ENCODE results near the gene KRTAP22-1. TPM values are rescaled to one million over a fixed set of nuclear protein-coding genes. Genes with fewer than 3 reads are reported as not detected.

The KRTAP22-1 gene
- not detected in 2 replicates for total RNA-seq (2014; rRNA removed; shearing (Covaris generic); ENCODE audit: low replicate concordance)

- DNase-seq (ENCODE audit: low read depth) = no peak
- in situ Hi-C loops (cut with HindIII; ENCODE audit: low pct_unique_long_range_greater_than_20kb, low sequenced_read_pairs) = no loop called here
Observed at GRCh38 chr21:30600787-30601186, at the start of gene KRTAP22-1. Gene KRTAP22-1 (plus strand): TSS chr21:30601087.

DNA sequence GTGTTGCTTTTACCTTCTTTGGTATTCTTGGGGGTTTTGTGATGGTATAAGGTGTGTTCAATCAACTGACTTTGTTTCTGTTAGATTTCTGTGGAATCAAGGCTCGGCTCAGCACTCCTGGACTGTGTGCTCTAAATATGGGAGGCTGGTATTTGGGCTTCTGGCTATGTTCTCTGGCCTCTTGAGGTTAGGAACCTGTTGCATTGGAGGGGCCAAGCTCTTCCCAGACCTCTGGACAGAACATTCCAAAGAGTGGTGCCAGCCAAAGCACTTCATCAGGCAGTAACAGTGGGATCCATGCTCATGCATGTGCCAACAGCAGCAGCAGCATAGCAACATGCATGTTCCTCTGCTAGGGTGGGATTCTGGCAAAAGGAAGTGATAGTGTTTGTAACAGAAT lies 48.1 kb upstream of the KRTAP22-1 start:
- no peak for DNase-seq (ENCODE audit: low read depth)
- in situ Hi-C loops (cut with HindIII; ENCODE audit: low pct_unique_long_range_greater_than_20kb, low sequenced_read_pairs) = no loop called here

DNA sequence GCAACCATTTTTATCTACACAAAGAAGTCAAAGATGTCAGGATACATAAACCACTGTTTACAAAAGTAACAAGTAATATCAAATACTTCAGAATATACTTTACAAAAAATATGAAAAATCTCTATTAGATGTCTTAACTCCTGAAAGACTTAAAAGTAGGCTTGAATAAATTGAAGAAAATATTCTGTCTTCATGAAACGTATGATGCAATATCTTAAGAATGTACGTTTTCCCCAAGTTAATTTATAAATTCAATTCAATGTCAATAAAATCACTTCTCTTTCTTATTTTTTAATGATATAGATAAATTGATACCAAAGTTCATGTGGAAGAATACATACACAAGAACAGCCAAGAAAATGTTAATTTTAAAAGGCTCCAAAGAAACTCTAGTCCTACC lies 45.8 kb upstream of the KRTAP22-1 start:
- in situ Hi-C loops (cut with HindIII; ENCODE audit: low pct_unique_long_range_greater_than_20kb, low sequenced_read_pairs) = no loop called here
- DNase-seq (ENCODE audit: low read depth) = no peak

- no peak for DNase-seq (ENCODE audit: low read depth)
- in situ Hi-C loops (cut with HindIII; ENCODE audit: low pct_unique_long_range_greater_than_20kb, low sequenced_read_pairs) = no loop called here
Observed at GRCh38 chr21:30561264-30561895, 39.5 kb upstream of the KRTAP22-1 start, which contains the start of gene KRTAP19-7. Gene KRTAP19-7 (minus strand): TSS chr21:30561314. CDS start chr21:30561289, 25 bp downstream.

DNA sequence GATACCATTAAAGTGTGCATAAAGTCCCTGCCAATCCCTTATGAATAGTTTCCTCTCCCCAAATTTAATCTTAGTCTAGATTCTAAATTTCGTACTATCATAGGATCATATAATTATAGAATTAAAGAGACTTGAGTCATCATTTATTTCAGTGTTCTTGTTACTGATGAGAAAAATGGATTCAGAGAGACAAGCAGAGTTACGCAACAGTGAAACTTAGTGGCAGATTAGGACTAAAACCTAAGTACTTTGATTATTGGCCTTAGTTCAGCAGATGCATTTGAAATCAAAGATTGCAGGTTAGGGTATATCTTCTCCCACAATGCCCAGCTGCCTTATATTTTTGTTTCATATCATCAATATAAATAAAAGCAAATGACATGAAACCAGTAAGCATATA lies 38.9 kb upstream of the KRTAP22-1 start:
- no peak for DNase-seq (ENCODE audit: low read depth)
- in situ Hi-C loops (cut with HindIII; ENCODE audit: low pct_unique_long_range_greater_than_20kb, low sequenced_read_pairs) = no loop called here

DNA sequence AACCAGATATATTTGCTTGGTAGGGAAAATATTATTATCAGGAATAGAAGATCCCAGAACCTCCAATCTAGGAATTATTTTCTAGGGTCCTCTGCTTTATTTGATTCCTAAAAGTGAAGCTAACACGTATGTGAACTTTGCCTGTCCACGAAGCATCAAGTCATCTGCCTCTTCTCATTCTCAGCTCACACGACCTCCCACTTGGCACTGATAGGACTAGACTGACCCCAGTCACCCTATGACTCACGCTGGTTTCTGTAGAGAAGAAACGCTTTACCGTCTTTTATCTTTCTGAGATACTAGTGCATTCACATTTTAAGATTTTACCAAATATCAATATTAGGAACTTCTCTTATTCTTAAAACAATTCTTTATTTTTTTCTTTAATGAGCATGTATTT lies 37.8 kb upstream of the KRTAP22-1 start:
- DNase-seq (ENCODE audit: low read depth) = no peak
- in situ Hi-C loops (cut with HindIII; ENCODE audit: low pct_unique_long_range_greater_than_20kb, low sequenced_read_pairs) = no loop called here

DNA sequence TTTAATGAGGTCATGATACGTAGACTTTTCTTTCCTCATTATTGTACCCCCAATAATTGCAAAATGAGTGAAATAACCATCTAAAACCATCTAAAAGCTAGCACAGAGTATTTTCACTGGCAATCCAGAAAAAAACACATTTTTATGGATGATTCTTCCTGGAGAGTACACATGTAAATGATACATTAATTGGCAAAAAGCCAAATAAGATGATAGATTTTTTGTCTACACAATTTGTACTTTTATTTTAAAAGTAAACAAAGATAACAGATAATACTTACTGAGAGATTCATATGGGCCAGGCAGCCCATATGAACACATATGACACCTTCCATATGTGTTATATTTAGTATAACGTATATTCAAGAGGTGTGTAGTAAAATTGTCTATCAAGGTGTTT lies 37.3 kb upstream of the KRTAP22-1 start:
- DNase-seq (ENCODE audit: low read depth) = no peak
- in situ Hi-C loops (cut with HindIII; ENCODE audit: low pct_unique_long_range_greater_than_20kb, low sequenced_read_pairs) = no loop called here

DNA sequence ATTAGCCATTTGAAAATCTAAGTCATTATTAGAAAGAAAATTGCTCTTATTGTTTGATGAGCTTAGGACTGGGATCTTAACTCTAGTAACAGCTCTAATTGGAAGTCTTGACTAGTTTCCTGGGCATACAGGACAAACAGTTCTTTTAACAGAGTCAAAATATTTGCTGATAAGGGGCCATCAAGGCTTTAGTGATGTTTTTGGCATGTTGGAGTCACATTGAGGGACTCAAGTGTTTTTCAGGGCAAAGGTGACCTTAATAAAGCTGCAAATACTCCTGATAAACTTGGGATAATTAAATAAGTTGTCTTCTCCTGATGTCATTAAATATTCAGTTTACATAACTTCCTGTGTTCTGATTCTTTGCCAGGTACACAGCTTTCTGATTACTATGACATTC lies 33.3 kb upstream of the KRTAP22-1 start:
- DNase-seq (ENCODE audit: low read depth) = no peak
- in situ Hi-C loops (cut with HindIII; ENCODE audit: low pct_unique_long_range_greater_than_20kb, low sequenced_read_pairs) = no loop called here

DNA sequence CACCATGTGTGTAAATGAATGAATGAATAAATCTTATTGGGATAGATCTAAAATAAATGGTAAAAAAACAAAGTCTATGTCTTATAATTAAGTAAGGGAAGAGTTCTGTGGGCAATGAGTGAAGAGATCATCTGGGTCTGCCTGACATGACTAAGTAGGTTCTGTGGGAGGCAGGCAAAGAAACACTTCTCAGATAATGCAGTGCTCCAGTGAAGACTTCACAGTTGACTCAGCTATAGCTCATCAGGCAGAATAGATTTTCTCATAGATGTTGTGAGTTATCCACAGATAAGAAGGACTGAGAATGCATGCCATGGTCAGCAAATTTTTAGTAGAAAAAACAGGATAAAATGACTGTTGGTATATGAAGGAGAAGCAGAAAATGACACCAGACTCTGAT lies 23.1 kb upstream of the KRTAP22-1 start:
- DNase-seq (ENCODE audit: low read depth) = no peak
- in situ Hi-C loops (cut with HindIII; ENCODE audit: low pct_unique_long_range_greater_than_20kb, low sequenced_read_pairs) = no loop called here

- DNase-seq (ENCODE audit: low read depth) = no peak
- in situ Hi-C loops (cut with HindIII; ENCODE audit: low pct_unique_long_range_greater_than_20kb, low sequenced_read_pairs) = no loop called here
Observed at GRCh38 chr21:30579346-30579745, 21.5 kb upstream of the KRTAP22-1 start.

GRCh38 chr21:30580132-30580531 lies 20.8 kb upstream of the KRTAP22-1 start:
- in situ Hi-C loops (cut with HindIII; ENCODE audit: low pct_unique_long_range_greater_than_20kb, low sequenced_read_pairs) = no loop called here
- no peak for DNase-seq (ENCODE audit: low read depth)

- in situ Hi-C loops (cut with HindIII; ENCODE audit: low pct_unique_long_range_greater_than_20kb, low sequenced_read_pairs) = no loop called here
- DNase-seq (ENCODE audit: low read depth) = no peak
Observed at GRCh38 chr21:30582870-30583269, 18.0 kb upstream of the KRTAP22-1 start.

DNA sequence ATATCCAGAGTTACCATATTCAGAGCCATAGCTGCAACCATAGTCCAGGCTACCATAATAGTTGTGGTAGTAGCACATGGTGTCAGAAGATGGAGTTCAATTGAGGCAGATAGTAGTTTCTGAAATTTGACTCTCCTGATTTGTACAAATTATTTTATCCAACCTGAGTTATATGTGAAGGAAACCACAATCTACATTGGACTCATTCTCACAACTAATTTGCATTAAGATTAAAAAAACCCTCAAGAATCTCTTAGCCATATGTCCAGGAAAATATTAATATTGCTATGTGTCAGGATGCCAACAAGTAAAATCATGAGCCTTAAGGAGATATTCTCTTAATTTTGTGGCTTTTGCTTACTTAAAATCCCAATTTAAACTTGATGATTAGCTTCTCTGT lies 10.6 kb upstream of the KRTAP22-1 start, which contains the start of gene KRTAP22-2:
TSS of gene KRTAP22-2 (minus strand) at position 101 of the 400 bp plus-strand sequence.
- no peak for DNase-seq (ENCODE audit: low read depth)
- in situ Hi-C loops (cut with HindIII; ENCODE audit: low pct_unique_long_range_greater_than_20kb, low sequenced_read_pairs) = no loop called here

DNA sequence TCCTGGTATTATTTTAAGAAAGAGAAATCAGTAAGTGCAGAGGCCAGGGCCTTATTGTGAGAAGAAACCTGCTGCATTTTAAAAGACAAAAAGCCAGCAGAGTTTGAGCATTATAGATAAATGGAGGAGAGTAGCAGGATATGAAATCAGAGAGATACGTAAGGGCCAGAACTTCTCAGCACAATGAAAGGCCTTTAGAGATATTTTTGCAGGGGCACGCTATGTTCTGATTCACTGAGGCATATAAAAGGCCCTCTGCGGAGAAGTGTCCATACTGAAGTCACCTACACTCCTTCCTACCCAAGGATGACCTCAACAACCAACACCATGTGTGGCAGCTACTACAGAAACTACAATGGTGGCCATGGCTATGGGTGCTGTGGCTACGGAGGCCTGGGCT lies 8.7 kb upstream of the KRTAP22-1 start, which contains the start of gene KRTAP6-3:
TSS of gene KRTAP6-3 (plus strand) at position 301 of the 400 bp plus-strand sequence. CDS start at position 307, 6 bp downstream.
- in situ Hi-C loops (cut with HindIII; ENCODE audit: low pct_unique_long_range_greater_than_20kb, low sequenced_read_pairs) = no loop called here
- no peak for DNase-seq (ENCODE audit: low read depth)

GRCh38 chr21:30598802-30599201 lies 2.1 kb upstream of the KRTAP22-1 start, which contains the start of gene KRTAP6-2:
Gene KRTAP6-2 (minus strand): TSS chr21:30598902. CDS start chr21:30598874, 28 bp downstream.
- no peak for DNase-seq (ENCODE audit: low read depth)
- in situ Hi-C loops (cut with HindIII; ENCODE audit: low pct_unique_long_range_greater_than_20kb, low sequenced_read_pairs) = no loop called here

DNA sequence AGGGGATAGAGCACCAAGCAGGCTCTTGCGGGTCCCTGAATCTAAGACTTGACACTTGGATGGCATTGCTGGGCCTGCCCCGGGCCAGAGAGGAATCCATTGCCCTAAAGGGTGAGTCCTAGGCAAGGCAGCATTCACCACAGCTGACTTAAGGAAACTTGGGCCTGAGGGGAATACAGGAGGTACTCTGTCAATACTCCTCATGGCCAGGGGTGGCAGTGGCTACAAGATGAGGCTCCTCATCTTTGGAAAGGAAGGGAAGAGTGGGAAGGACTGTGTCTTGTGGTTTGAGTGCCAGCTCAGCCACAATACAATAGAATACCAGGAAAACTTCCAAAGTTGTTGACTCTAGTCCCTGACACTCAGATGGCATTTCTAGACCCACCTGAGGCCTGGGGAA lies 5.1 kb downstream of the KRTAP22-1 start:
- no peak for DNase-seq (ENCODE audit: low read depth)
- in situ Hi-C loops (cut with HindIII; ENCODE audit: low pct_unique_long_range_greater_than_20kb, low sequenced_read_pairs) = no loop called here

DNA sequence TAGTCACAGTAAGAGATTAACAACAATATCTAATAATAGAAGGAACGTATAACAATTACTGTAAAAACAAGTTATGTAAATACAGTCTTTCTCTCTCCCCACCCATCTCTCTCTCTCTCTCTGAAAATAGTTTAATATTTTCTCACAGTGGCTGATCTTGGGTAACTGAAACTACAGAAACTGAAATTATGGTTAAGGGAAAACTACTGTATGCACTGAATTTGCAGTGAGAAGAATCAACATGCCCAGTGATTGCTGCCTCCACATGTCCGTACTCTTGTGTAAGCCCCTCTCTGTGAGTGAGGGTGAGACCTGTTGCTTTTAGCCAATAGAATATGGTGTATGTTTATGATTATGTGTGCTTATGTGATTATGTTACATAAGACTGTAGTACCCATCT lies 11.2 kb downstream of the KRTAP22-1 start:
- in situ Hi-C loops (cut with HindIII; ENCODE audit: low pct_unique_long_range_greater_than_20kb, low sequenced_read_pairs) = no loop called here
- no peak for DNase-seq (ENCODE audit: low read depth)

DNA sequence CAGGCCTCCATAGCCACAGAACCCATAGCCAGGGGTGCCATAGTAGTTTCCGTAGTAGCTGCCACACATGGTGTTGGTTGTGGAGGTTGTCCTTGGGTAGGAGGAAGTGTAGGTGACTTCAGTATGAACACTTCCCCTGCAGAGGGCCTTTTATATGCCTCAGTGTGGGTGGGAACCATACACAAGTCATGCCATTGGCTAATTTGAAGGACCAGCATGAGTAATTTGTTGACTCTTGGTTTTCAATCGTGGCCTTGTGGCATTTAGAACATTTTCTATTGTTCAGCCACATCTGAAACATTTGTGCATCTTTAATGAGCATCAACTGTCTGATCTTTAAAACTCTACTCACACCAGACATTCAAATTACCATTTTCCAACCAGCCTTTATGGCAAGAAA lies 12.9 kb downstream of the KRTAP22-1 start, which contains the start of gene KRTAP6-1:
TSS of gene KRTAP6-1 (minus strand) at position 95 of the 400 bp plus-strand sequence. CDS start at position 69, 26 bp downstream.
- in situ Hi-C loops (cut with HindIII; ENCODE audit: low pct_unique_long_range_greater_than_20kb, low sequenced_read_pairs) = no loop called here
- no peak for DNase-seq (ENCODE audit: low read depth)

DNA sequence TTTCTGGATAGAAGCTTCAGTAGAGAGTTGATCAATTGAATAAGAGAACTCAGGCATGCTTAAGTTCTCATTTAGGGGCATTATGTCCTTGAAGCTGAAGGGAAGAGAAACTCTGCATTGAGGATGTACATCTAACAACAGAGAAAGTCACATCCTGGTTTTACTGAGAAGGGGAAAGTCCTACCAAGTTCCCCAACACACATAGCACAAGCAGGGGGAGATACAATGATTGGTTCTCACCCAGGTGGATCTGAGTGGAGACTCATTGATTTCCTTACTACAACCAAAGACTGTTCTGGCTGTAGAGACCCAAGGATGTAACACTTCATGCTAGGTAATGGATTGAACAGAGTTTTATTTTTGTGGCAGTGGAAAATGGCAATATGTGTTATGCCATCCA lies 14.3 kb downstream of the KRTAP22-1 start:
- in situ Hi-C loops (cut with HindIII; ENCODE audit: low pct_unique_long_range_greater_than_20kb, low sequenced_read_pairs) = no loop called here
- no peak for DNase-seq (ENCODE audit: low read depth)

GRCh38 chr21:30616125-30616524 lies 15.2 kb downstream of the KRTAP22-1 start, which contains the start of gene KRTAP20-1:
Gene KRTAP20-1 (plus strand): TSS chr21:30616425. CDS start chr21:30616455, 30 bp downstream.
- DNase-seq (ENCODE audit: low read depth) = no peak
- in situ Hi-C loops (cut with HindIII; ENCODE audit: low pct_unique_long_range_greater_than_20kb, low sequenced_read_pairs) = no loop called here
